Measurements from ENCODE around the gene DISC1. TPM values are rescaled to one million over a fixed set of nuclear protein-coding genes. Genes with fewer than 3 reads are reported as not detected.

Gene DISC1
- polyA plus RNA-seq, 1 of the 3 experiments (the other 2 are of a cell fraction): 1.7 TPM

GRCh38 chr1:231821281-231821680 is 194.7 kb downstream of the DISC1 start:
- Histone ChIP-seq H3K9me3 (no peaks in the 10 kb centered on the region), H3K27ac (ENCODE audit: low read depth in 2 of 2, low read length in 1 of 2) (no peak overlapping the region), H3K79me2 (ENCODE audit: insufficient read depth) (no peaks in the 10 kb centered on the region), H2AFZ (ENCODE audit: low read depth) (no peak overlapping the region), H3K4me3 (ENCODE audit: low read depth in 2 of 2, low read length in 1 of 2) (no peak overlapping the region), H4K20me1 (ENCODE audit: insufficient read depth) (no peaks in the 10 kb centered on the region), H3K4me2 (no peak overlapping the region), H3K27me3 (ENCODE audit: insufficient read depth) (no peaks in the 10 kb centered on the region), H3K9me2 (no peaks in the 10 kb centered on the region), H3K4me1 (ENCODE audit: control insufficient read depth in 1 of 2, insufficient read depth in 2 of 2, low read depth in 1 of 2, low read length in 1 of 2) (no peaks in the 10 kb centered on the region; a peak in 1 of 4 replicates), H3K36me3 (replicated peaks in 1 of 2; ENCODE audit: control insufficient read depth in 1 of 2, insufficient read depth in 2 of 2, low read length in 1 of 2) (peaks cover 0 to 4% of the 10 kb centered on the region in 2 experiments), H3K9ac (no peak overlapping the region), H3F3A (replicated peaks; ENCODE audit: insufficient read depth) (no peaks in the 10 kb centered on the region)
- no peak for DNase-seq
- no peak for TF ChIP-seq NFIC (IDR thresholded peaks at IDR 0.05; ENCODE audit: borderline replicate concordance)
- TF ChIP-seq MEF2A (IDR thresholded peaks at IDR 0.05; ENCODE audit: borderline replicate concordance, low read depth): no peak
- no peak for TF ChIP-seq ZBTB33 (IDR thresholded peaks at IDR 0.05; ENCODE audit: borderline replicate concordance, low read depth)
- TF ChIP-seq REST (IDR thresholded peaks at IDR 0.05; ENCODE audit: low read depth, low read length): no peak
- TF ChIP-seq SMC3 (IDR thresholded peaks at IDR 0.05; ENCODE audit: low read depth, low read length): no peak
- TF ChIP-seq TEAD4 (IDR thresholded peaks at IDR 0.05; ENCODE audit: borderline replicate concordance, insufficient read depth): no peak
- TF ChIP-seq NRF1 (IDR thresholded peaks at IDR 0.05; ENCODE audit: low read depth, low read length): no peak
- TF ChIP-seq EP300 (IDR thresholded peaks at IDR 0.05; ENCODE audit: borderline replicate concordance in 1 of 2, low read depth in 1 of 2, low read length in 1 of 2): no peak
- TF ChIP-seq SIN3A (IDR thresholded peaks at IDR 0.05; ENCODE audit: borderline replicate concordance, low read depth, low read length): no peak
- no peak for TF ChIP-seq FOSL2 (IDR thresholded peaks at IDR 0.05; ENCODE audit: borderline replicate concordance, low read depth)
- TF ChIP-seq POLR2AphosphoS5 (IDR thresholded peaks at IDR 0.05; ENCODE audit: low read depth, low read length): no peak
- no peak for TF ChIP-seq FOXJ3 (CRISPR knock-in tag; IDR thresholded peaks at IDR 0.05)
- TF ChIP-seq FOXM1 (IDR thresholded peaks at IDR 0.05; ENCODE audit: low read depth): no peak
- no peak for TF ChIP-seq MXI1 (IDR thresholded peaks at IDR 0.05; ENCODE audit: low read depth, low read length)
- no peak for TF ChIP-seq RXRA (IDR thresholded peaks at IDR 0.05; ENCODE audit: borderline replicate concordance, low read depth)
- no peak for TF ChIP-seq TAF1 (IDR thresholded peaks at IDR 0.05; ENCODE audit: borderline replicate concordance, low read depth, low read length)
- no peak for TF ChIP-seq RCOR1 (IDR thresholded peaks at IDR 0.05; ENCODE audit: low read length)
- CTCF ChIA-PET: interaction anchor here (1.1 to 2.0 kb wide), 2 partner anchors 14 to 65 kb away, joined by 3 to 5 read pairs; no protein-coding TSS in a partner anchor
- WGBS (ENCODE audit: low lambda C conversion rate): 84% methylated on average over 3 of the region's 3 CpGs
- POLR2A ChIA-PET: no interaction called here

Data from SK-N-SH (cell line).